Natural killer cell treated with Interleukin-12 subunit alpha and Interleukin-12 subunit beta and Interleukin-15 and Interleukin-18, amount 100 ng/mL, for 72 hours (primary cell): Measurements from ENCODE around the gene ZNF181. TPM values are rescaled to one million over a fixed set of nuclear protein-coding genes. Genes with fewer than 3 reads are reported as not detected.

Experiments
- ATAC-seq, 2 donors: fragments of 150-1000 bp; cut with Tn5 transposase in 1 of 2; sonication (Bioruptor Pico), chemical (Tn5 transposase) in 1 of 2; 2 replicates each; pipeline ENCODE4 v1.10.0; 2021
- DNase-seq: peaks from one replicate; pipeline ENCODE4 v3.0.0; 2022; ENCODE audit warnings: low spot score
- H3K27ac Mint-ChIP-seq, 2 donors: 1 replicate in 1 of 2; 2 replicates in 1 of 2; pipeline ENCODE4 v1.8.0; 2022; ENCODE audit warnings: mixed read lengths in 2 of 2, mild to moderate bottlenecking in 1 of 2, moderate library complexity in 1 of 2
- H3K27me3 Mint-ChIP-seq, 2 donors: 1 replicate in 1 of 2; 2 replicates in 1 of 2; pipeline ENCODE4 v1.8.0; 2022; ENCODE audit warnings: mixed read lengths in 2 of 2
- H3K36me3 Mint-ChIP-seq: one replicate; pipeline ENCODE4 v1.8.0; 2022; ENCODE audit warnings: mixed read lengths
- H3K4me1 Mint-ChIP-seq, 2 donors: 1 replicate in 1 of 2; 2 replicates in 1 of 2; pipeline ENCODE4 v1.8.0; 2022; ENCODE audit warnings: low read depth in 2 of 2, mixed read lengths in 2 of 2, mild to moderate bottlenecking in 1 of 2
- H3K4me3 Mint-ChIP-seq: one replicate; pipeline ENCODE4 v1.8.0; 2022; ENCODE audit warnings: mixed read lengths
- H3K9me3 Mint-ChIP-seq: 2 replicates; pipeline ENCODE4 v1.8.0; 2022; ENCODE audit warnings: mixed read lengths
- total RNA-seq, 2 donors: library from RNA; stranded (reverse); gene quantifications; one replicate each; pipeline ENCODE4 v1.2.3, GENCODE V29; 2022

ZNF181 gene
- total RNA-seq, 2 donors from 2014 or later, result 3.4 to 5.7 TPM

DNA sequence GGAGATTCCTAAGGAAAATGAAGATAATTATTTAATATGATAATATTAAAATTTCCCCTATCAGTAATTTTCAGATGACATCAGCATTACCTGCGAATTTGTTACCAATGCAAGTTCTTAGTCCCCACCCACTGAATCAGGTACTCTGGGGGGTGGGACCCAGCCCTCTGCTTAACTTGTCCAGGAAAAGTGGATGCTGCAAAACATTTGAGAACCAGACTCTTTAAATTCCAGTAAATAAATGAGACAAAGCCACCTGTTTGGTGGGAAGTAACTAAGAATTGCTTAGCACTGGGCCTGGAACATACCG, 39.5 kb downstream of the ZNF181 start:
- Mint-ChIP-seq H3K4me1 (peaks cover 14 to 17% of the 10 kb centered on the region in 2 donors), H3K27ac (peak overlapping the region in 1 of 2 donors; percentile 60), H3K4me3 (peak overlapping the region; percentile 90), H3K36me3 (no peaks in the 10 kb centered on the region), H3K9me3 (peaks cover 4% of the 10 kb centered on the region), H3K27me3 (peaks cover 5 to 9% of the 10 kb centered on the region in 2 donors)
- ATAC-seq (no peak), DNase-seq (no peak)

GRCh38 chr19:34774857-34775256, 40.8 kb downstream of the ZNF181 start:
- H3K27ac Mint-ChIP-seq, result no peak overlapping the region
- H3K4me3 Mint-ChIP-seq, result no peak overlapping the region
- H3K9me3 Mint-ChIP-seq, result peaks cover 4% of the 10 kb centered on the region
- no peak for DNase-seq
- H3K36me3 Mint-ChIP-seq, result no peaks in the 10 kb centered on the region
- H3K27me3 Mint-ChIP-seq, result peaks cover 5 to 9% of the 10 kb centered on the region in 2 donors
- no peak for ATAC-seq
- peaks cover 14 to 17% of the 10 kb centered on the region in 2 donors for H3K4me1 Mint-ChIP-seq

DNA sequence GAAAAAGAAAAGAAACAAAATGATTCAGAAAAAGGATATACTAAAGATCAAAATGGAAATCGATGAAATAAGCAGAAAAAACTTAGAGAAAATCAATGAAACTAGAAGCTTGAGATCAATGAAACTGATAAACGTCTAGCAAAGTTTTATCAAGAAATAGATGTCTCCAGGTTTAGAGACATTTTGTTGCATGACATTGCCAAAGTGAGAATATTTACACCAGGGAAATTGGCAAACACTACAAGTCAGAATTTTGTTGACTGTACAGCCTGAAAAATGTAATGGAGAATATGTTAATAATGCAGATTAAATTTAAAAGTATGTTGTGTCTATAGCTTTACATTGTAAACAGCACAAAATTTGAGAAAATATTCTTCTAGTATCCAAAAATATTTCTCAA, 44.3 kb downstream of the ZNF181 start:
- Mint-ChIP-seq H3K27ac (no peak overlapping the region), H3K27me3 (peaks cover 5 to 9% of the 10 kb centered on the region in 2 donors), H3K9me3 (peaks cover 4% of the 10 kb centered on the region), H3K4me3 (no peak overlapping the region), H3K4me1 (peaks cover 0 to under 1% of the 10 kb centered on the region in 2 donors), H3K36me3 (no peaks in the 10 kb centered on the region)
- ATAC-seq (no peak), DNase-seq (no peak)

GRCh38 chr19:34779652-34780051, 45.6 kb downstream of the ZNF181 start:
- no peak for ATAC-seq
- H3K36me3 Mint-ChIP-seq, result no peaks in the 10 kb centered on the region
- no peak for DNase-seq
- no peak overlapping the region for H3K4me3 Mint-ChIP-seq
- peaks cover 5 to 9% of the 10 kb centered on the region in 2 donors for H3K27me3 Mint-ChIP-seq
- no peak overlapping the region for H3K27ac Mint-ChIP-seq
- H3K9me3 Mint-ChIP-seq, result peaks cover 4% of the 10 kb centered on the region
- no peaks in the 10 kb centered on the region for H3K4me1 Mint-ChIP-seq

DNA sequence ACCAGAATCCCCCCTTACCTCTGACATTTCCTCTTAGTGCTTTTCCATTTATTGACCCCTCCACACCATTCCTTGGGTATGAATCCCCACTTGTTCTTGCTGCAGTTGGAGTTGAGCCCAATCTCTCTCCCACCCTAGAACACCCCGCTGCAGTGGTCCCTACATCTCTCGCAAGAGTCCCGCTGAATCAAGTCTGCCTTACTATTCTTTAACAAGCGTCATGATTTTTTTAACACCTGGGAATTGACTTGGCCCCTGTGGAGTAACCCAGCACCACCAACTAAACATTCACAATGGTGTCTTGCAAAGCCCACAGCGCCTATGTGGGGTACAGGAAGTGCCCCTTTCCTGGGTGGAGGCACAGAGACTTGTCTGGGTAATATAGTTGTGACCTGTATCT, 52.2 kb downstream of the ZNF181 start:
- Mint-ChIP-seq H3K9me3 (no peaks in the 10 kb centered on the region), H3K4me3 (no peak overlapping the region), H3K4me1 (no peaks in the 10 kb centered on the region), H3K27ac (no peak overlapping the region), H3K36me3 (no peaks in the 10 kb centered on the region), H3K27me3 (peaks cover 0 to 7% of the 10 kb centered on the region in 2 donors)
- no peak for ATAC-seq
- DNase-seq, result no peak

DNA sequence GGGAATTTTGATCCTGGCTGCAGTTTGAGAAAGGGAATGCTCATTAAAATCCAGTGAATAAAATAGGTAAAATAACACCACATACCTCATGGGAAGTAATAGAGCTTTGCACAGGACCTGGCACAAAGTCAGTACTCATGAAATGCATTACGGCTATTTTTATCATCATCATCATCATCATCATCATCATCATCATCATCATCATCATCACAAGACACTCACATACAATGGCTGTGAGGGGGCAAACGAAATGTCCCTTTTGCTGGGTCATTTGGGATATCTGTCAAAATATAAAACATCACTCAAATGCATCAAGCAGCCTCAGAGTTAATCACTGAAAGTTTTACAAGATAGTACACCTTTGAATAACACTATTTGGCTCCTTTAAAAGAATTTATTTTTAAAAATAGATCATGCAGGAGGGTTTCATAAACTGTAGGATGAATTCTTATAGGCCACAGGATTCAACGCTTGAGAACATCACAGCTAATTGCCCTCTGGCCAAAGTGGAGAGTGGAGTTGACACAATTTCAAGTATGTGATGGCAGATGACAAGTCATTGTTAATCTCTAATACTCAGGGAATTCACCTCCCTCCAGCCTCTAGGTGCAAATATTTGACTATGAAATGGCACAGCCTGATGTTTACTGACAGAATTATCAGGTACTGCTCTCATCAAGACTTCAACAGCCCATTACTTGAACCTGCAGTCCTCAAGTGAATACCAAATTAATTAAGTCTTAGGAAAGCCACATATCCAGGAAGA, 53.2 kb downstream of the ZNF181 start:
- Mint-ChIP-seq H3K27me3 (peaks cover 0 to 7% of the 10 kb centered on the region in 2 donors), H3K4me1 (no peaks in the 10 kb centered on the region), H3K27ac (no peak overlapping the region), H3K36me3 (no peaks in the 10 kb centered on the region), H3K4me3 (no peak overlapping the region), H3K9me3 (no peaks in the 10 kb centered on the region)
- no peak for DNase-seq
- ATAC-seq, result no peak

DNA sequence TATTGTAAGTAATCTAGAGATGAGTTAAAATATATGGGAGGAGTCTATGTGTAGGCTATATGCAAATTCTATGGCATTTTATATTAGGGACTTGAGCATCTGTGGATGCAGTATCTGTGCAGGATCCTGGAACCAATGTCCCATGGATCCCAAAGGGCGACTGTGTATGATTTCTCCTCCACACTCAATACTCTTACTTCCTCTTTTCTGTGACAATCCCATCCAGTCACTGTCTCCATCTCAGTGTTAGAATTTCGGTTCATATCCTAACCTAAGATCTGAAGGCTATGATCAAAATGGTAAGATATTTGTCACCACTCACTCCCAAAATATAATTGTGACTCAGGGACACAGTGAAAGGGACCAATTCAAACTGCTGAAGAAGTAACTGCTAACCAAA, 54.0 kb downstream of the ZNF181 start:
- Mint-ChIP-seq H3K27ac (no peak overlapping the region), H3K9me3 (no peaks in the 10 kb centered on the region), H3K4me1 (peaks cover 0 to 2% of the 10 kb centered on the region in 2 donors), H3K36me3 (no peaks in the 10 kb centered on the region), H3K27me3 (peaks cover 0 to 7% of the 10 kb centered on the region in 2 donors), H3K4me3 (no peak overlapping the region)
- DNase-seq (no peak), ATAC-seq (no peak)

- ATAC-seq (no peak), DNase-seq (no peak)
- Mint-ChIP-seq H3K4me3 (no peak overlapping the region), H3K4me1 (peaks cover 4 to 9% of the 10 kb centered on the region in 2 donors), H3K27ac (peak overlapping the region in 1 of 2 donors; percentile 19), H3K9me3 (no peaks in the 10 kb centered on the region), H3K36me3 (no peaks in the 10 kb centered on the region), H3K27me3 (peaks cover 0 to 7% of the 10 kb centered on the region in 2 donors)
Observed at GRCh38 chr19:34793565-34793964, 59.5 kb downstream of the ZNF181 start.

DNA sequence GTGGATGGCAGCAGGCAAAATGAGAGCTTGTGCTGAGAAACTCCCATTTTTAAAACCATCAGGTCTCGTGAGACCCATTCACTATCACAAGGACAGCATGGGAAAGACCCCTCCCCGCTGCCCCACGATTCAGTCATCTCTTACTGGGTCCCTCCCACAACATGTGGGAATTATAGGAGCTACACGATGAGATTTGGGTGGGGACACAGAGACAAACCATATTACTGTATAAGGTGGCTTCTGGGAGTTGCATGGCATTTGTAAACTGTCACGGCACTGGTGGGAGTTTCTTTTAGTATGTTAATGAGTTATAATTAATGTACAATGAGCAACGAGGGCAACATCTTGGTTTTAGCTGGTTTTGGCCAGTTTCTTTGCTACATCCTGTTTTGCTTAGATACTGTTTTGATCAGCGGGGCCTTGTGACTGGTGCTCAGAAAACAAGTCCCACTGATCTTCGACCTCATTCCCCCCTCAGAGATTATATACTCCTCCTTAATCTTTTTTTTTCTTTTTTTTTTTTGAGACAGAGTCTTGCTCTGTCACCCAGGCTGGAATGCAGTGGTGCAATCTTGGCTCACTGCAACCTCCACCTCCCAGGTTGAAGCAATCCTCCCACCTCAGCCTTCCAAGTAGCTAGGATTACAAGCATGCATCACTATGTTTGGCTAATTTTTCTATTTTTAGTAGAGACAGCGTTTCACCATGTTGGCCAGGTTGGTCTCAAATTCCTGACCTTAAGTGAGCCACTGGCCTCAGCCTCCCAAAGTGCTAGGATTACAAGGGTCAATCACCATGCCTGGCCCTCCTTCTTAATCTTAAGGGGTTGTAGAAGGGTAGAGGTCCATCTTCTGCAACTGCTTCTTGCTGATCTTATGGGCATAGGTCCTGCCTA, 60.3 kb downstream of the ZNF181 start:
- no peak for ATAC-seq
- no peaks in the 10 kb centered on the region for H3K36me3 Mint-ChIP-seq
- peaks cover 0 to 4% of the 10 kb centered on the region in 2 donors for H3K27me3 Mint-ChIP-seq
- no peaks in the 10 kb centered on the region for H3K9me3 Mint-ChIP-seq
- H3K4me3 Mint-ChIP-seq, result no peak overlapping the region
- no peak for DNase-seq
- peak overlapping the region in 1 of 2 donors; percentile 19 for H3K27ac Mint-ChIP-seq
- peaks cover 4 to 9% of the 10 kb centered on the region in 2 donors for H3K4me1 Mint-ChIP-seq

Other genes with a start within 250 kb of the ZNF181 start
- under 1 TPM; 0.57 to 0.81 TPM for gene SCGB2B2, start 57.1 kb upstream of the ZNF181 start, total RNA-seq
- gene ZNF302, start 56.6 kb upstream of the ZNF181 start, total RNA-seq, result 10 to 100 TPM; 14.4 to 17.6 TPM
- gene ZNF599, start 39.0 kb downstream of the ZNF181 start, total RNA-seq, result 1 to 10 TPM; 1.5 to 3.3 TPM
- gene ZNF30, start 192.7 kb downstream of the ZNF181 start, total RNA-seq, result 1 to 10 TPM; 3.1 to 6.6 TPM
- 1 to 10 TPM; 7.7 to 8.2 TPM for gene ZNF792, start 230.0 kb downstream of the ZNF181 start, total RNA-seq